HepG2 (cell line): ENCODE data around the gene SEC63. TPM values are rescaled to one million over a fixed set of nuclear protein-coding genes. Genes with fewer than 3 reads are reported as not detected.

ENCODE experiments used
- CERS6 ChIP-seq: sonication (generic); formaldehyde crosslinking; IDR thresholded peaks from 2 replicates; pipeline ENCODE4 v1.5.0; 2020; ENCODE audit warnings: missing genetic modification reagents
- EEA1 ChIP-seq: sonication (generic); formaldehyde crosslinking; IDR thresholded peaks from 2 replicates; pipeline ENCODE4 v1.5.1; 2020; ENCODE audit warnings: mild to moderate bottlenecking, missing genetic modification reagents, borderline replicate concordance
- GABPB1 ChIP-seq: IDR thresholded peaks from 2 replicates; pipeline ENCODE4 v1.6.1; 2016; ENCODE audit warnings: mild to moderate bottlenecking, missing genetic modification reagents, moderate library complexity, missing compliant biosample characterization
- HNRNPUL1 ChIP-seq: fragments of 200-400 bp; formaldehyde crosslinking; IDR thresholded peaks from 2 replicates; pipeline ENCODE4 v1.6.1; 2017; ENCODE audit warnings: low read depth, mild to moderate bottlenecking, low read length, moderate library complexity
- NR0B2 ChIP-seq: sonication (generic); formaldehyde crosslinking; IDR thresholded peaks from 2 replicates; pipeline ENCODE4 v1.4.0; 2020; ENCODE audit warnings: mild to moderate bottlenecking, missing genetic modification reagents
- PAX8 ChIP-seq: sonication (generic); formaldehyde crosslinking; IDR thresholded peaks from 2 replicates; pipeline ENCODE4 v1.8.0; 2022; ENCODE audit warnings: mild to moderate bottlenecking, missing genetic modification reagents, borderline replicate concordance
- SIX1 ChIP-seq: sonication (generic); formaldehyde crosslinking; IDR thresholded peaks from 2 replicates; pipeline ENCODE4 v1.4.0; 2020; ENCODE audit warnings: missing genetic modification reagents, borderline replicate concordance
- STAT5B ChIP-seq: sonication (generic); formaldehyde crosslinking; IDR thresholded peaks from 2 replicates; pipeline ENCODE4 v1.4.0; 2020; ENCODE audit warnings: missing genetic modification reagents
- TARDBP ChIP-seq: sonication (generic); formaldehyde crosslinking; IDR thresholded peaks from 2 replicates; pipeline ENCODE4 v1.8.0; 2022; ENCODE audit warnings: mild to moderate bottlenecking, missing genetic modification reagents
- TFE3 ChIP-seq: IDR thresholded peaks from 2 replicates; pipeline ENCODE4 v1.6.1; 2016
- ZBTB21 ChIP-seq: sonication (generic); formaldehyde crosslinking; IDR thresholded peaks from 2 replicates; pipeline ENCODE4 v1.4.0; 2020; ENCODE audit warnings: missing genetic modification reagents
- ZKSCAN5 ChIP-seq: sonication (generic); formaldehyde crosslinking; IDR thresholded peaks from 2 replicates; pipeline ENCODE4 v1.5.1; 2020; ENCODE audit warnings: mild to moderate bottlenecking, missing genetic modification reagents
- ZMAT3 ChIP-seq: sonication (generic); formaldehyde crosslinking; conservative IDR thresholded peaks from 2 replicates; pipeline ENCODE4 v1.7.0; 2021; ENCODE audit warnings: missing genetic modification reagents
- ZMYM4 ChIP-seq: sonication (generic); formaldehyde crosslinking; IDR thresholded peaks from 2 replicates; pipeline ENCODE4 v1.8.1; 2023; ENCODE audit warnings: mild to moderate bottlenecking, missing genetic modification reagents
- ZNF160 ChIP-seq: sonication (generic); formaldehyde crosslinking; IDR thresholded peaks from 2 replicates; pipeline ENCODE4 v1.8.0; 2022; ENCODE audit warnings: mild to moderate bottlenecking, inconsistent platforms, missing genetic modification reagents
- ZNF414 ChIP-seq: sonication (generic); formaldehyde crosslinking; IDR thresholded peaks from 2 replicates; pipeline ENCODE4 v1.5.0; 2020; ENCODE audit warnings: missing genetic modification reagents
- ZNF431 ChIP-seq: sonication (generic); formaldehyde crosslinking; IDR thresholded peaks from 2 replicates; pipeline ENCODE4 v1.9.0; 2022; ENCODE audit warnings: missing genetic modification reagents, low read depth, mild to moderate bottlenecking, borderline replicate concordance
- ZNF496 ChIP-seq: sonication (generic); formaldehyde crosslinking; IDR thresholded peaks from 2 replicates; pipeline ENCODE4 v1.8.1; 2023; ENCODE audit warnings: mild to moderate bottlenecking, moderate library complexity, missing genetic modification reagents; ENCODE audit not compliant: insufficient replicate concordance
- ZNF513 ChIP-seq: sonication (generic); formaldehyde crosslinking; conservative IDR thresholded peaks from 2 replicates; pipeline ENCODE4 v1.5.0; 2020; ENCODE audit warnings: missing genetic modification reagents
- ZNF607 ChIP-seq: sonication (generic); formaldehyde crosslinking; IDR thresholded peaks from 2 replicates; pipeline ENCODE4 v1.5.1; 2020; ENCODE audit warnings: missing genetic modification reagents, mild to moderate bottlenecking, borderline replicate concordance
- ZNF740 ChIP-seq: sonication (generic); formaldehyde crosslinking; IDR thresholded peaks from 2 replicates; pipeline ENCODE4 v1.4.0; 2020; ENCODE audit warnings: missing genetic modification reagents
- ZSCAN20 ChIP-seq: sonication (generic); formaldehyde crosslinking; IDR thresholded peaks from 2 replicates; pipeline ENCODE4 v1.4.0; 2020; ENCODE audit warnings: missing genetic modification reagents, mild to moderate bottlenecking, borderline replicate concordance
- ZSCAN30 ChIP-seq: sonication (generic); formaldehyde crosslinking; IDR thresholded peaks from 2 replicates; pipeline ENCODE4 v1.5.0; 2020; ENCODE audit warnings: mild to moderate bottlenecking, missing genetic modification reagents
- polyA plus RNA-seq, 8 experiments: library from polyadenylated mRNA; depleted of rRNA in 3 of 8; stranded (reverse) in 7 of 8; unstranded in 1 of 8; fragments of >200 nt; fragmentation: Illumina TruSeq in 4 of 8; extraction: Trizol in 4 of 8; gene quantifications; 2 replicates each; pipeline versions ENCODE4 v1.2.1 to v1.2.3, GENCODE V29; 2011 to 2016; ENCODE audit warnings: low read depth in 4 of 8, missing spikeins in 1 of 8, mixed read lengths in 1 of 8; ENCODE audit not compliant: insufficient read depth in 1 of 8
- total RNA-seq, 5 experiments: library from RNA; depleted of rRNA; stranded (reverse); fragments of >200 nt; fragmentation: Illumina TruSeq; extraction: Trizol; gene quantifications; 2 replicates each; pipeline ENCODE4 v1.2.3, GENCODE V29; 2016; ENCODE audit warnings: low read depth in 1 of 5

SEC63 gene
- total and polyA plus RNA-seq, 2 of the 13 experiments (the other 11 are each of a cell fraction or from before 2014, with no cell fraction given) = 20.2 to 45.9 TPM

- no peak for TF ChIP-seq ZNF513
- TF ChIP-seq ZBTB21 (CRISPR knock-in tag) = no peak
- TF ChIP-seq ZNF414 (CRISPR knock-in tag) = no peak
- TF ChIP-seq ZNF496 (CRISPR knock-in tag) = no peak
- TF ChIP-seq NR0B2 (CRISPR knock-in tag) = 0 out of 2 replicates have a peak, but pooled peaks have one; percentile 39
- TF ChIP-seq TARDBP = 0 out of 2 replicates have a peak, but pooled peaks have one; percentile 11
- TF ChIP-seq ZMYM4 = peak; percentile 89
- no peak for TF ChIP-seq SIX1 (CRISPR knock-in tag)
- TF ChIP-seq ZKSCAN5 (CRISPR knock-in tag) = no peak
- no peak for TF ChIP-seq STAT5B (CRISPR knock-in tag)
- TF ChIP-seq HNRNPUL1 = 0 out of 2 replicates have a peak, but pooled peaks have one; percentile 32
- 0 out of 2 replicates have a peak, but pooled peaks have one; percentile 42 for TF ChIP-seq PAX8 (CRISPR knock-in tag)
- no peak for TF ChIP-seq ZNF431 (CRISPR knock-in tag)
- 0 out of 2 replicates have a peak, but pooled peaks have one; percentile 29 for TF ChIP-seq ZNF740 (CRISPR knock-in tag)
- peak; percentile 69; the same call in 1 of the 2 replicates for TF ChIP-seq EEA1 (CRISPR knock-in tag)
- TF ChIP-seq ZMAT3 (CRISPR knock-in tag) = peak; percentile 60
- no peak for TF ChIP-seq ZSCAN30 (CRISPR knock-in tag)
- no peak for TF ChIP-seq CERS6 (CRISPR knock-in tag)
- peak; percentile 73 for TF ChIP-seq GABPB1 (CRISPR knock-in tag)
- TF ChIP-seq ZSCAN20 (CRISPR knock-in tag) = no peak
- peak; percentile 26 for TF ChIP-seq ZNF607 (CRISPR knock-in tag)
- TF ChIP-seq ZNF160 (CRISPR knock-in tag) = 0 out of 2 replicates have a peak, but pooled peaks have one; percentile 57
- TF ChIP-seq TFE3 (CRISPR knock-in tag) = no peak
Measured at GRCh38 chr6:107957909-107958688, at the start of gene SEC63 (continued).
